AG04449 (cell line): Measurements from ENCODE around the gene COLEC12.

Source experiments
- CTCF ChIA-PET: fragments of 350-600 bp; formaldehyde crosslinking; extraction: SDS; loops from one replicate; lab custom pipeline; 2021; ENCODE audit warnings: antibody characterized with exemption; lab: Yijun Ruan, JAX
- POLR2A ChIA-PET: fragments of 400-600, 350-600 bp; formaldehyde crosslinking; extraction: SDS; loops from one replicate; lab custom pipeline; 2020; ENCODE audit warnings: antibody characterized with exemption, inconsistent platforms; lab: Yijun Ruan, JAX
- DNase-seq: peaks from one replicate; pipeline ENCODE4 v3.0.0-alpha.2; 2010; ENCODE audit warnings: low read depth, low spot score
- H3K4me3 ChIP-seq: 2 replicates; pipeline ENCODE4 v1.5.1; 2011; ENCODE audit warnings: low read depth, mild to moderate bottlenecking, control low read depth, low read length
- TF ChIP-seq, protein P1 (sequence below): IDR thresholded peaks from one replicate; pipeline ENCODE4 v1.5.1; 2011; ENCODE audit warnings: mild to moderate bottlenecking, moderate library complexity, low read length, control low read depth, inconsistent platforms; ENCODE audit not compliant: insufficient read depth; ENCODE audit errors: missing control alignments

COLEC12 gene

DNA sequence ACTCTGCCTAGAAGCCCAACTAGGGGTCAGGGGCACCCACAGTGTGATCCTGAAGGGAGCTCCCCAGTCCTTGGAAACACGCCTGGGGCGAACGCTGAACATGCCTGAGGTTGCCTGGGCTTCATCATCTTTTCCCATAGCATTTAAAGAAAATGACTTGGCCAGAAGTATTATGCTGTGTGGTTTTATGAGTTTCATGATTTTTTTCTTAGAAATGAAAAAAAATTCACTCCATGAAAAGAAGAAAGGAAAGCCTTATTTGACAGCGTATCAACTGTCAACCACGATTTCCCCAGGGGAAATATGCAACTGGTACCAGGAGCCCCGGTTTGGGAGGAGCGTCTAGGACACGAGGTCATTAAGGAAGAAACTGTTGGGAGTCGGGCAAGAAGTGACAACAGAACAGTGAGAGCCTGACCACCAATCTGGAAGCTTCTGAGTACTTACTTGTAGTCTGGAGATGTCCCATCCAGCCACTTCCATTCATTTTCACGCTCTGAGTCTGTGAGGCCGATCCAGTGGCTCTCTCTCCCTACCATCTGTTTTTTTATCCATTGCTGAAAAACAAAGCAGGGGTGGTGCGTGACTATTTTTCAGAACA is 169.2 kb downstream of the COLEC12 start:
- H3K4me3 ChIP-seq, result no peak overlapping the region
- POLR2A ChIA-PET, result no interaction called here
- CTCF ChIA-PET, result no interaction called here
- no peak for DNase-seq
- TF ChIP-seq, protein P1, sequence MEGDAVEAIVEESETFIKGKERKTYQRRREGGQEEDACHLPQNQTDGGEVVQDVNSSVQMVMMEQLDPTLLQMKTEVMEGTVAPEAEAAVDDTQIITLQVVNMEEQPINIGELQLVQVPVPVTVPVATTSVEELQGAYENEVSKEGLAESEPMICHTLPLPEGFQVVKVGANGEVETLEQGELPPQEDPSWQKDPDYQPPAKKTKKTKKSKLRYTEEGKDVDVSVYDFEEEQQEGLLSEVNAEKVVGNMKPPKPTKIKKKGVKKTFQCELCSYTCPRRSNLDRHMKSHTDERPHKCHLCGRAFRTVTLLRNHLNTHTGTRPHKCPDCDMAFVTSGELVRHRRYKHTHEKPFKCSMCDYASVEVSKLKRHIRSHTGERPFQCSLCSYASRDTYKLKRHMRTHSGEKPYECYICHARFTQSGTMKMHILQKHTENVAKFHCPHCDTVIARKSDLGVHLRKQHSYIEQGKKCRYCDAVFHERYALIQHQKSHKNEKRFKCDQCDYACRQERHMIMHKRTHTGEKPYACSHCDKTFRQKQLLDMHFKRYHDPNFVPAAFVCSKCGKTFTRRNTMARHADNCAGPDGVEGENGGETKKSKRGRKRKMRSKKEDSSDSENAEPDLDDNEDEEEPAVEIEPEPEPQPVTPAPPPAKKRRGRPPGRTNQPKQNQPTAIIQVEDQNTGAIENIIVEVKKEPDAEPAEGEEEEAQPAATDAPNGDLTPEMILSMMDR, result no peak

DNA sequence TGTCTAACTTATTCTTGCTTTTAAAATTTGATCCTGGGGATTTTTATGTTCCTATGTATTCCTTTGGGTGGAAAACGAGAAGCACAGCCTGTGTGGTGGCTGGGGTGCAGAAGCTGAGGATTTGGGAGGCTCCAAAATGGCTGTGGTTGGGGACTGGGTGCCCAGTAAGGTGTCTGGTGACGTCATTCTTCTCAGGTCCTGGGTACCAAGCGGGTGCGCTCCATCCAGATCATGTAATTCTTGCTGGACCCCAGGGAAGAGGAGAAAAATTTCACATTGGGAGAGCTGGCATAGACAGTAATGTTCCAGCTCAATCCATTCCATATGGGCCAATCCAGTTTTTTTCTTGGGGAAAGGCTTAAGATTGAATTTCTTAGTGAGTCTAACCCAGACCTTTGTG is 171.6 kb downstream of the COLEC12 start:
- CTCF ChIA-PET, result interaction anchor here (0.6 kb wide), 1 partner anchor 11 kb away, joined by 3 read pairs; no protein-coding TSS in a partner anchor

DNA sequence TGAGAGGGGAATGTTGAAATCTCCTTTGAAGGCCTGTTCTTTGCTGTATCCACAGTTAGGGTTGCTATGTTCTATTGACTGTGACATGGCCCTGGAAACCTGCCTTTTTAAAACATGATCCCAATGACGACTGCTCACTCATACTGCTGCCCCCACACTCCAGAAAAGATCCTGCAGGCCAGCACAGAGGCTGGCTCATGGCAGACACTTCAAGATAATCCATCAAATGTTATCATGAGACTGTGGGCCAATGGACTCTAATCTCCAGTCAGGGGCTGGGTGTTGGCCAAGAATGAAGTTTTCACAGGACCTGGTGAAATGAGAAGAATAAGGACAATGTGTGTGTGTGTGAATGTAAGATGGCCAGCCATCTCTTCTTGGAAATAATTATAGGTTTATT is 173.7 kb downstream of the COLEC12 start:
- no peak overlapping the region for H3K4me3 ChIP-seq
- CTCF ChIA-PET, result no interaction called here
- TF ChIP-seq, protein P1, result no peak
- POLR2A ChIA-PET, result no interaction called here
- no peak for DNase-seq

More for the DNA sequence above, 171.6 kb downstream of the COLEC12 start:
- POLR2A ChIA-PET, result no interaction called here
- H3K4me3 ChIP-seq, result no peak overlapping the region
- DNase-seq, result no peak
- TF ChIP-seq, protein P1, result no peak

DNA sequence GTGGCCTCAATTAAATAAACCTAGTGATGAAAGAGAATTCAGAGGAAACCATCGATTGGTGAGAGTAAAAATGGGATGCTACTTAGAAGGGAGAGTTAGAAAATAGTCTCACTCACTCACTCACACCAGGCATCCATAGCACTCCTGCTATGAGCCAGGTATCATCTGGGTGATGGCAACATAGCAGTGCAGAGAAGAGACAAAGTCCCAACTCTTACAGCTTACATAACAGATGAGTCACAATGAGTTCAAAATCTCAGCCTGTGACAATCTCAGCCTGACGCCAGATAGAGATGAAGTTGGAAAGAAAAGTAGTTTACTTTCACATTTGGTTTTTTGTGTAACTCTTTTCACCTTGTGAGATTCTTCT is 177.3 kb downstream of the COLEC12 start:
- TF ChIP-seq, protein P1, result no peak
- no peak overlapping the region for H3K4me3 ChIP-seq
- POLR2A ChIA-PET, result no interaction called here
- DNase-seq, result no peak
- CTCF ChIA-PET, result no interaction called here

DNA sequence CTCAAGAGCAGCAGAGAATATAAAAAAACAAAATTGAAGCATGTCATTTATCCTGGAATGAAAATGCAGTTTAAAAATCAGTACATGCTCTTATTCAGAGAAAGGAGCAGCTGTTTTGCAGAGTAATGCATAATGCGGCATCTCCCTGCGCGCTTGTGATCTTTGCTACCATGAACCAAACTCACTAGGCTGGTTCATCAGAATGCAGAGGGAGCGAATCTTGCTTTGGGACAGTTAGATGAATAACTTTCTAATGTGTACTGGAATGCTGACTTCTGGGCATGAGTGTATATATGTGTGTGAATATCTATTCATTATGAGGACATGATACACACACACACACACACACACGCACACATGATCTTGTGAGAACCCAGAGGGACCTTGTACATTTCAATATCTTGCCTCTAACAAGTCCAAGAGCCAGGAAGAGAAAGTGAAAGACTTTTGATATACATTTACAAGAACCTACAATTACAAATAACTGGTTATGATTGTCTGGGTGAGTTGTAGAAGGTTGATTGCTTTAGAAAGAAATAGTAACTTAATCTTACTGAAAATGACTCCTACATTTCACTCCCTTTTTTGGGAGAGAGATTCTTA is 178.5 kb downstream of the COLEC12 start:
- ChIA-PET POLR2A (no interaction called here), CTCF (interaction anchor here (1.4 to 1.9 kb wide), 2 partner anchors 176 to 294 kb away, joined by 3 to 6 read pairs; no protein-coding TSS in a partner anchor)
- TF ChIP-seq, protein P1, result no peak
- no peak overlapping the region for H3K4me3 ChIP-seq
- no peak for DNase-seq

DNA sequence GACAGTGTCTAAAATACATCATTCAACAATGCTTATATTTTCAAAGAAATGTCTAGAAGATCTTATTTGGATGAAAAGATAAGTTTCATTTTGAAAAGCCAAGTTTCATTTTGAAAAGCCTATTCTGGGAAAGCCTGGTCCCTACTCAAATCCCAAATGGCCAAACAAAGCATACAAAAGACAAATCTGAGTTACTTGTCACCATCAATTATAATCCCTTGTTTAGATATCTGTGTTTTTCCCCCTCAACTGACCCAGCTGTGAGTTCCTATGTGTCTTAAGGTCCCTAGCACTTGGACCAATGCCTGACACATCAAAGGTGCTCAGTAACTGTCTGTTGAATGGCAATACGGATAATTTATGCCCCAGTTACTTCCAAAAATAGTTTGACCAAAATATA is 180.3 kb downstream of the COLEC12 start:
- TF ChIP-seq, protein P1, result no peak
- no peak overlapping the region for H3K4me3 ChIP-seq
- ChIA-PET POLR2A (no interaction called here), CTCF (interaction anchor here (1.9 kb wide), 1 partner anchor 296 kb away, joined by 6 read pairs; no protein-coding TSS in a partner anchor)
- DNase-seq, result no peak
